Cardiac muscle cell (in vitro differentiated cells and primary cell): ENCODE data around the gene MUL1. TPM values are rescaled to one million over a fixed set of nuclear protein-coding genes. Genes with fewer than 3 reads are reported as not detected.

ENCODE experiments used
- DNase-seq, 2 donors: peaks; one replicate each; pipeline versions ENCODE4 v3.0.0 to v3.0.0-alpha.2; 2010 to 2017; ENCODE audit warnings: low read depth in 1 of 2, low spot score in 1 of 2
- H3K27ac ChIP-seq: fragments of 200-600 bp; sonication (generic); 2 replicates; pipeline ENCODE4 v1.5.1; 2016
- H3K27me3 ChIP-seq: fragments of 200-600 bp; sonication (generic); 2 replicates; pipeline ENCODE4 v1.6.0; 2016; ENCODE audit warnings: control low read depth
- H3K36me3 ChIP-seq: fragments of 200-600 bp; sonication (generic); 2 replicates; pipeline ENCODE4 v1.5.1; 2016; ENCODE audit warnings: control low read depth
- H3K4me1 ChIP-seq: fragments of 200-600 bp; sonication (generic); 2 replicates; pipeline ENCODE4 v1.8.1; 2017; ENCODE audit warnings: low read depth, mild to moderate bottlenecking, mixed run types
- H3K4me3 ChIP-seq: fragments of 200-600 bp; sonication (generic); 2 replicates; pipeline ENCODE4 v1.5.1; 2016; ENCODE audit warnings: mild to moderate bottlenecking
- H3K9me3 ChIP-seq: fragments of 200-600 bp; sonication (generic); 2 replicates; pipeline ENCODE4 v1.5.1; 2017; ENCODE audit warnings: low read depth, mild to moderate bottlenecking, control low read depth
- polyA plus RNA-seq: library from polyadenylated mRNA; unstranded; fragments of >200 nt; fragmentation: Nextera tagmentation; extraction: Ambion mirVana; gene quantifications from 2 replicates; pipeline ENCODE4 v1.2.1, GENCODE V29; 2016
- total RNA-seq: library from RNA; depleted of rRNA; stranded (reverse); fragments of >200 nt; gene quantifications from 2 replicates; pipeline ENCODE4 v1.2.3, GENCODE V29; 2016
- TF ChIP-seq, protein P1 (sequence below): IDR thresholded peaks from 2 replicates; pipeline ENCODE4 v1.5.1; 2012; ENCODE audit warnings: low read depth, mild to moderate bottlenecking, low read length

The MUL1 gene
- total and polyA plus RNA-seq, 2 experiments from 2014 or later: 38.1 to 45.7 TPM

DNA sequence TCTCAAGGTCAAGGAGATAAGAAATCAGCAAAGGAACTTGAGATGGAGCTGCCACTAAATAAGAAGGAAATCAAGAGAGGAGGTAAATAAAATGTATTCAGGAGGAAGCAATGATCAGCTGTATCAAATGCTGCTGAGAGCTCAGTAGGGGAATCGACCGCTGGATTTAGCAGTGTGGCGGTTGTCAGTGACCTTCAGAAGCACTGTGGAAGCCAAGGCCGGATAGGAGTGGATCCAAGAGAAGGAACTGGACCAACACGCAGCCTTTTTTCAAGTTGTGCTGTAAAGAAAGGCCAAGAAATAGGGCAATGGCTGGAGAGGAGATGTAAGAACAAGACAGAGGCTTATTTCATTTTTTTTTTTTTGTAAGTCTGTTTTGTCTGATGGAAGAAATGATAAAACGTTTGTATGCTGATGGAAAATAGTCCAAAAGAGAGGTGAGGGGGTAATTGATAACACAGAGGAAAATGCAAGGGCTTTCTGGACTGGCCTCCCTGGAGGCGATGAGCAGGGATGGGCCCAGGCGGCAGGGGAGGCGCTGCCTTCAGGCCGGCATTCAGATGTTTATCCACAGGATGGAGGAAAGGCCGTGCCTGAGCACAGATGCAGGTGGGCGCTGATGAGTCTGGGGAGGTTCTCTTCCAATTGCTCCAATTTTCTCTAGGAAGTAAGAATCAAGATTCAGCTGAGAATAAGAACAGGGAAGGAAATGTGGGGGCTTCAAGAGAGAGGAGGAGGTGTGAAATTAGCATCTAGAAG is 26.9 kb upstream of the MUL1 start:
- no peak for DNase-seq
- Histone ChIP-seq H3K9me3 (no peaks in the 10 kb centered on the region), H3K4me3 (no peak overlapping the region), H3K4me1 (no peaks in the 10 kb centered on the region), H3K27me3 (peaks cover 49% of the 10 kb centered on the region), H3K27ac (no peak overlapping the region), H3K36me3 (no peaks in the 10 kb centered on the region)
- TF ChIP-seq, protein P1, sequence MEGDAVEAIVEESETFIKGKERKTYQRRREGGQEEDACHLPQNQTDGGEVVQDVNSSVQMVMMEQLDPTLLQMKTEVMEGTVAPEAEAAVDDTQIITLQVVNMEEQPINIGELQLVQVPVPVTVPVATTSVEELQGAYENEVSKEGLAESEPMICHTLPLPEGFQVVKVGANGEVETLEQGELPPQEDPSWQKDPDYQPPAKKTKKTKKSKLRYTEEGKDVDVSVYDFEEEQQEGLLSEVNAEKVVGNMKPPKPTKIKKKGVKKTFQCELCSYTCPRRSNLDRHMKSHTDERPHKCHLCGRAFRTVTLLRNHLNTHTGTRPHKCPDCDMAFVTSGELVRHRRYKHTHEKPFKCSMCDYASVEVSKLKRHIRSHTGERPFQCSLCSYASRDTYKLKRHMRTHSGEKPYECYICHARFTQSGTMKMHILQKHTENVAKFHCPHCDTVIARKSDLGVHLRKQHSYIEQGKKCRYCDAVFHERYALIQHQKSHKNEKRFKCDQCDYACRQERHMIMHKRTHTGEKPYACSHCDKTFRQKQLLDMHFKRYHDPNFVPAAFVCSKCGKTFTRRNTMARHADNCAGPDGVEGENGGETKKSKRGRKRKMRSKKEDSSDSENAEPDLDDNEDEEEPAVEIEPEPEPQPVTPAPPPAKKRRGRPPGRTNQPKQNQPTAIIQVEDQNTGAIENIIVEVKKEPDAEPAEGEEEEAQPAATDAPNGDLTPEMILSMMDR: no peak

DNA sequence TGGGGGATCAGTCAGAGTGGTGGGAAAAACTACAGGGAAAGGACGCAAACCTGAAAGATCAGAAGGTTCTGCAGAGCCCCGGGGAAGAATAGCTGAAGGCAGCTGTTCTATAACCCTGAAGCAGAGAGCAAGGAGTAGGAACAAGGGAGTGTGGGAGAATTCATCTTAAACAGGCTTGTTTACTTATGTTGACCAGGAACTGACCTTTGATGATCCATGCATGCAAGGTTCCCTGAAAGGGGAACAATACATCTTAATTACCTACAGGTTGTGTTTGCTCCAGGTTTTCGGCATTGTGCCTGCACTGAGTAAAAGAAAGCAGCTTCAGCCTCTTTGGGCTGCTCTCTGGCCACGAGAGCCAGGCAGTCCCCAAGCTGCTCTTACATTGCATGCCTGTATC is 25.7 kb upstream of the MUL1 start:
- Histone ChIP-seq H3K9me3 (no peaks in the 10 kb centered on the region), H3K27me3 (peaks cover 53% of the 10 kb centered on the region), H3K4me1 (no peaks in the 10 kb centered on the region), H3K4me3 (no peak overlapping the region), H3K36me3 (no peaks in the 10 kb centered on the region), H3K27ac (no peak overlapping the region)
- no peak for DNase-seq
- TF ChIP-seq, protein P1: no peak

DNA sequence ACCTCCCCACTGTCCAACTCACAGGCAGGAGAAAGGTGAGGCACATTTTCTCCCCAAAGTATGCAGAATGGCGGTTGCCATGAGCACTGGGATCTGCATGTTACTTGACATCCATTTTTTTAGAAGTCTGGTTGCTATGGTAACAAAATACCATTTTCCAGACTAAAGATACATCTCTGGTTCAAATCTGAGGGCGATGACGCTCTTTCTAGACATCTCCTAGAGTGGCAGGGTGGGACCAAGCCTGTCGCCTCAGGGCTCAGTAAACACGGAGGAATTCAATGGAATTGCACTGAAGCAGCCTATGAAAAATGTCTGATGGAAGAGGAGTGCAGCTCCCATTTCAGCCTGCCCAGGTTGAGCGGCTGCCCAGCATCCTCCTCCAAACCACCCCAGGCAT is 22.9 kb upstream of the MUL1 start:
- no peaks in the 10 kb centered on the region for H3K9me3 ChIP-seq
- TF ChIP-seq, protein P1: no peak
- H3K27me3 ChIP-seq: peaks cover 50% of the 10 kb centered on the region

DNA sequence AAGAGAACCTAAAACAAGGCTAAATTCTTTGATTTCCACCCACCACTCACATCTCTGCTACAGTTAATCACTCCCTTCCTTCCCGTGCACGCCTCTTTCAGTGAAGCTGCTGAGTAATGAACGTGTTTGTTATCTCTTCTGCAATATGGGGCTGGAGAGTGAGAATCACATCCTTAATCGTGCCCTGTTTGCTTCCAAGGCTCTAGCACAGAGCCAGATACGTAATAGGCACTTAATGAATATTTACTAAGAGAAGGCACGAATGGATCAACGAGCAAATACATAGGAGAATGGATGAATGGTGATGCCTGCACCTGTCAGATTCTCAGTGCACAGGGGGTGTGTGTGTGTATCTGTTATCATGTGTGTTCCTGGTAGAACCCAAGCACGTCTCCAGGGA is 22.4 kb upstream of the MUL1 start:
- Histone ChIP-seq H3K27me3 (peaks cover 49% of the 10 kb centered on the region), H3K4me1 (no peaks in the 10 kb centered on the region), H3K9me3 (no peaks in the 10 kb centered on the region), H3K4me3 (no peak overlapping the region), H3K27ac (no peak overlapping the region), H3K36me3 (no peaks in the 10 kb centered on the region)
- TF ChIP-seq, protein P1: no peak
- DNase-seq: no peak

More for the DNA sequence above, 22.9 kb upstream of the MUL1 start:
- no peaks in the 10 kb centered on the region for H3K36me3 ChIP-seq
- no peak overlapping the region for H3K4me3 ChIP-seq
- no peak for DNase-seq
- H3K4me1 ChIP-seq: no peaks in the 10 kb centered on the region
- no peak overlapping the region for H3K27ac ChIP-seq

DNA sequence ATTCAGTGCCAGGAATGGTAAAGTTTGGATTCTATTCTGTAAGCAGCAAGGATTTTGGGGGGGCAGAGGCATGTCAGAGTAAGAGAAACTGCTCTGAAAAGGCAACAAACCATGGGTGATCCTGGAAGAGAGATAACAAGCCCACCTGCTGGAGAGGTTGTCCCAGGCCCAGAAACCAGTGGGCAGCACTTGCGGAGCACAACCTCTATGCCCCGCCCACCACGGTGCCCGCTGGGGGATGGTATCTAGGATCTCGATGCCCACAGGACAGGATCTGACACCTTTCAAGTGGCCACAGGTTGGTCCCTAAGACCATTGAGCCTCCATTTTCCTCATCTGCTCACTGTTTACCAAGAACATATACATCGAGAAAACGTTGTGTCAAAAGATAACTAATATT is 20.3 kb upstream of the MUL1 start:
- DNase-seq: no peak
- H3K4me1 ChIP-seq: no peaks in the 10 kb centered on the region
- no peak overlapping the region for H3K4me3 ChIP-seq
- H3K27ac ChIP-seq: no peak overlapping the region
- no peaks in the 10 kb centered on the region for H3K9me3 ChIP-seq
- H3K27me3 ChIP-seq: peaks cover 49% of the 10 kb centered on the region
- TF ChIP-seq, protein P1: no peak
- no peaks in the 10 kb centered on the region for H3K36me3 ChIP-seq
